ENCODE measurements around the gene ARNT2.

- no peak for TF ChIP-seq CTCF (IDR thresholded peaks at IDR 0.05; ENCODE audit: low read length)
- no peak for TF ChIP-seq EZH2 (IDR thresholded peaks at IDR 0.05; ENCODE audit: borderline replicate concordance, low read length)
These were observed 234.5 kb downstream of the ARNT2 start for GRCh38 chr15:80638553-80639167.

Data from OCI-LY1 (cell line).